ENCODE results near the gene CLEC4M. TPM values are rescaled to one million over a fixed set of nuclear protein-coding genes. Genes with fewer than 3 reads are reported as not detected.
"Not testable (repeated sequence)": the region's sequence is repeated elsewhere in the genome, so short reads cannot be mapped to it uniquely, and the experiment has no call there.

The CLEC4M gene
- total and polyA plus RNA-seq, 4 donors: 22.2 to 33.5 (median 32.9) TPM

DNA sequence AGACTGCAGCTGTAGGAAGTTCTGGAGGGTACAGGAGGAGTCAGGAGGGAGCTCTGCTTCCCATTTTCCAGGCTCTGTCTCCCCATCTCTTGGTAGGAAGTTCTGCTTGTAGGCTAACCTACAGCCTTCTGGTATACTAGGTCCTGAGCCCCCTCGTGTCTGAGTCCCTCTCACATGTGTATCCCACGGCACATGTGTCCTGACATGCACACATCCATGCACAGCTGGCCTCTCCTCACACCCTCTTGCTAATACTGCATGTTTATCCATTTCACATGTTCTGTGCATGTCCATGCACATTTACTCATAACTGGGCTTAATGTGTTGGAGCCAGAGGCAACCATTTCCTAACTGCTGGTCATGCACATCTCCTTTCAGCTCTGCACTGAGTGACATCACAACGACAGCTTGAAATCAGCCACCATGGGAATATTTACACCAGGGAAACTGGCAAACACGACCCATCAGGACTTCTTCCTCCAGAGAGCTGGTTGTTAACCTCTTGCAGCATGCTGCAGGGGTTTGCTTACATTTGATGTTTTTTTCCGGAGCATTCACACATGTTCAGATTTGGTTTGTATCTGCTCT, 18.8 kb upstream of the CLEC4M start (continued):
- TF ChIP-seq FOXA1 (IDR thresholded peaks at IDR 0.05) (no peak), YY1 (IDR thresholded peaks at IDR 0.05) (no peak), RXRA (IDR thresholded peaks at IDR 0.05) (no peak)

DNA sequence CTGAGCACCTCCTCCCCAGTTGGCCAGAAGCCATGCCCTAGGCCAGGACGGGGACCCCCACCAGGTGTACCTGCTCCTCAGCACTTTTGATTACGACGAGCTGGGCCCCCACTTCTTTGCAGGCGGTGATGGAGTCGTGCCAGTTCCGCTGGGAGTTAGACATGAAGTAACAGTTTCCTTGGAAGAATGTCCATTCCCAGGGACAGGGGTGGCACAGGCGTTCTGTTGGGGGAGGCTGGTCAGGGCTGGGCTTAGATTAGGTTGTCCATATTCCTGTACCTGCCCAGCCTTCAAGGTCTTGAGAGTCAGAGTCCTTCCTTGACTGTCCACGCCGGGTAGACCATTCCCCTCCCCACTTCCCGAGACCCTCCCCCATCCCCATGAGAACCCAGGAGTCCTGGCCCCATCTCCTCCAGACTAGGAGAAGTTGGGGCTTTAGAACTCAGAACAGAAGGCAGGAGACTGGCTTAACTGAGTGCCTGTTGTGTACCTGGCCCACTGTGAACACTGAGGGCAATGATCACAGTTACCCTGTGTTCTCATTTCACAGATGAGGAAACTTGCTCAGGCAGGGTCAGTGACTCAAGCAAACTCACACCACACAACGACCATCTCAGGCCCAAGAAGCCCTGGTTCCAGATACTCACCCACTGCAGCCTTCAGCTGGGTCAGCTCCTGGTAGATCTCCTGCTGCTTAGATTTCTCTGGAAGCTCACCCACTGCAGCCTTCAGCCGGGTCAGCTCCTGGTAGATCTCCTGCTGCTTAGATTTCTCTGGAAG, 18.0 kb upstream of the CLEC4M start:
- H3K4me1 ChIP-seq (ENCODE audit: control insufficient read depth in 4 of 4, insufficient read depth in 4 of 4, low read length in 3 of 4): no peaks in the 10 kb centered on the region
- no peak for DNase-seq (ENCODE audit: low spot score)
- no peak overlapping the region for H3K9ac ChIP-seq (ENCODE audit: low read depth in 1 of 2, low read length in 2 of 2)
- H3K27me3 ChIP-seq (ENCODE audit: control insufficient read depth in 4 of 4, insufficient read depth in 4 of 4, low read length in 3 of 4): no peaks in the 10 kb centered on the region
- no peaks in the 10 kb centered on the region for H3K36me3 ChIP-seq (ENCODE audit: control insufficient read depth in 4 of 4, insufficient read depth in 3 of 4, low read depth in 1 of 4, low read length in 3 of 4)
- no peaks in the 10 kb centered on the region for H3K9me3 ChIP-seq (ENCODE audit: control insufficient read depth in 4 of 4, low read length in 3 of 4)
- WGBS: 75% methylated on average over 12 of the region's 12 CpGs
- TF ChIP-seq RXRA (IDR thresholded peaks at IDR 0.05): no peak
- TF ChIP-seq, protein P1, sequence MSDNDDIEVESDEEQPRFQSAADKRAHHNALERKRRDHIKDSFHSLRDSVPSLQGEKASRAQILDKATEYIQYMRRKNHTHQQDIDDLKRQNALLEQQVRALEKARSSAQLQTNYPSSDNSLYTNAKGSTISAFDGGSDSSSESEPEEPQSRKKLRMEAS (IDR thresholded peaks at IDR 0.05): no peak
- TF ChIP-seq JUND (IDR thresholded peaks at IDR 0.05): no peak
- no peak for TF ChIP-seq HNF4G (IDR thresholded peaks at IDR 0.05)
- TF ChIP-seq, protein P2, sequence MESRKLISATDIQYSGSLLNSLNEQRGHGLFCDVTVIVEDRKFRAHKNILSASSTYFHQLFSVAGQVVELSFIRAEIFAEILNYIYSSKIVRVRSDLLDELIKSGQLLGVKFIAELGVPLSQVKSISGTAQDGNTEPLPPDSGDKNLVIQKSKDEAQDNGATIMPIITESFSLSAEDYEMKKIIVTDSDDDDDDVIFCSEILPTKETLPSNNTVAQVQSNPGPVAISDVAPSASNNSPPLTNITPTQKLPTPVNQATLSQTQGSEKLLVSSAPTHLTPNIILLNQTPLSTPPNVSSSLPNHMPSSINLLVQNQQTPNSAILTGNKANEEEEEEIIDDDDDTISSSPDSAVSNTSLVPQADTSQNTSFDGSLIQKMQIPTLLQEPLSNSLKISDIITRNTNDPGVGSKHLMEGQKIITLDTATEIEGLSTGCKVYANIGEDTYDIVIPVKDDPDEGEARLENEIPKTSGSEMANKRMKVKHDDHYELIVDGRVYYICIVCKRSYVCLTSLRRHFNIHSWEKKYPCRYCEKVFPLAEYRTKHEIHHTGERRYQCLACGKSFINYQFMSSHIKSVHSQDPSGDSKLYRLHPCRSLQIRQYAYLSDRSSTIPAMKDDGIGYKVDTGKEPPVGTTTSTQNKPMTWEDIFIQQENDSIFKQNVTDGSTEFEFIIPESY (IDR thresholded peaks at IDR 0.05): no peak
- TF ChIP-seq FOXA1 (IDR thresholded peaks at IDR 0.05): no peak
- TF ChIP-seq, protein P3, sequence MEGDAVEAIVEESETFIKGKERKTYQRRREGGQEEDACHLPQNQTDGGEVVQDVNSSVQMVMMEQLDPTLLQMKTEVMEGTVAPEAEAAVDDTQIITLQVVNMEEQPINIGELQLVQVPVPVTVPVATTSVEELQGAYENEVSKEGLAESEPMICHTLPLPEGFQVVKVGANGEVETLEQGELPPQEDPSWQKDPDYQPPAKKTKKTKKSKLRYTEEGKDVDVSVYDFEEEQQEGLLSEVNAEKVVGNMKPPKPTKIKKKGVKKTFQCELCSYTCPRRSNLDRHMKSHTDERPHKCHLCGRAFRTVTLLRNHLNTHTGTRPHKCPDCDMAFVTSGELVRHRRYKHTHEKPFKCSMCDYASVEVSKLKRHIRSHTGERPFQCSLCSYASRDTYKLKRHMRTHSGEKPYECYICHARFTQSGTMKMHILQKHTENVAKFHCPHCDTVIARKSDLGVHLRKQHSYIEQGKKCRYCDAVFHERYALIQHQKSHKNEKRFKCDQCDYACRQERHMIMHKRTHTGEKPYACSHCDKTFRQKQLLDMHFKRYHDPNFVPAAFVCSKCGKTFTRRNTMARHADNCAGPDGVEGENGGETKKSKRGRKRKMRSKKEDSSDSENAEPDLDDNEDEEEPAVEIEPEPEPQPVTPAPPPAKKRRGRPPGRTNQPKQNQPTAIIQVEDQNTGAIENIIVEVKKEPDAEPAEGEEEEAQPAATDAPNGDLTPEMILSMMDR (IDR thresholded peaks at IDR 0.05; ENCODE audit: low read depth, low read length, missing input control): no peak
- H3K27ac ChIP-seq (ENCODE audit: low read depth in 1 of 2, low read length in 2 of 2): no peak overlapping the region
- H3K4me3 ChIP-seq (ENCODE audit: low read depth in 1 of 3, low read length in 3 of 3): no peak overlapping the region

DNA sequence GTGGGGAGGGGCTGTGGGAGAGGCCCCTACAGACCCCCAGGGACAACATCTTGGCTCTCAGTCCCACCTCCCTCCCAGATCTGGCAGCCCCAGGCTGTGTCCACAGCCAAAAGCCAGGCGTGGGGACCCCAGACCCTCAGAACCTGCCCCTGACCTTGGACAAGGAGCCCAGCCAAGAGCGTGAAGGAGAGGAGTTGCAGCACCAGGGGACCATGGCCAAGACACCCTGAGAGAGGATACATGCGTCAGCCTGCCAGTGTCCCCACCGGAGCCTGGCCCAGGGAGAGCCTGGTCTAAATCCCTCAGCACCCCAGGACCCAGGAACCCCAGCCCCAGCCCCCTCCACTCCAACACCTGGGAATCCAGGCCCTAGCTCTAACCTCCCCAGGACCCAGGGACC, 16.7 kb upstream of the CLEC4M start:
- H3K4me1 ChIP-seq (ENCODE audit: control insufficient read depth in 4 of 4, insufficient read depth in 4 of 4, low read length in 3 of 4); H3K36me3 ChIP-seq (ENCODE audit: control insufficient read depth in 4 of 4, insufficient read depth in 3 of 4, low read depth in 1 of 4, low read length in 3 of 4); H3K4me3 ChIP-seq (ENCODE audit: low read depth in 1 of 3, low read length in 3 of 3); H3K9ac ChIP-seq (ENCODE audit: low read depth in 1 of 2, low read length in 2 of 2); H3K9me3 ChIP-seq (ENCODE audit: control insufficient read depth in 4 of 4, low read length in 3 of 4); H3K27ac ChIP-seq (ENCODE audit: low read depth in 1 of 2, low read length in 2 of 2); H3K27me3 ChIP-seq (ENCODE audit: control insufficient read depth in 4 of 4, insufficient read depth in 4 of 4, low read length in 3 of 4); DNase-seq (ENCODE audit: low spot score): not testable (repeated sequence)
- WGBS: 72% methylated on average over 4 of the region's 4 CpGs

Data from liver (tissue), 9 donors.